GM12878 (cell line): Measurements from ENCODE around the gene GNG10. TPM values are rescaled to one million over a fixed set of nuclear protein-coding genes. Genes with fewer than 3 reads are reported as not detected.

Experiments
- CBX3 ChIP-seq: fragments of 200-600 bp; sonication (generic); IDR thresholded peaks from 2 replicates; pipeline ENCODE4 v1.6.1; 2016; ENCODE audit warnings: low read depth, borderline replicate concordance
- GATAD2B ChIP-seq: fragments of 450-650 bp; conservative IDR thresholded peaks from 2 replicates; pipeline ENCODE4 v1.6.1; 2017; ENCODE audit warnings: low read depth, mild to moderate bottlenecking, moderate library complexity
- IKZF1 ChIP-seq: fragments of 450-650 bp; conservative IDR thresholded peaks from 2 replicates; pipeline ENCODE4 v1.6.1; 2017; ENCODE audit warnings: antibody characterized with exemption, mild to moderate bottlenecking
- KAT2A ChIP-seq: conservative IDR thresholded peaks from 2 replicates; pipeline ENCODE4 v1.6.1; 2011; ENCODE audit warnings: low read depth, low read length; ENCODE audit not compliant: control insufficient read depth
- MTA3 ChIP-seq: IDR thresholded peaks from 2 replicates; pipeline ENCODE4 v1.6.1; 2012; ENCODE audit warnings: low read length, inconsistent platforms, borderline replicate concordance
- MXI1 ChIP-seq: fragments of 150-350 bp; IDR thresholded peaks from 2 replicates; pipeline ENCODE4 v1.6.1; 2011; ENCODE audit warnings: low read depth, mild to moderate bottlenecking, inconsistent platforms, low read length, improper control_type of control experiment
- NR2C2 ChIP-seq: IDR thresholded peaks from 2 replicates; pipeline ENCODE4 v1.6.1; 2011; ENCODE audit warnings: borderline replicate concordance, low read depth; ENCODE audit not compliant: control insufficient read depth, insufficient read length
- RAD51 ChIP-seq: fragments of 450-650 bp; IDR thresholded peaks from 2 replicates; pipeline ENCODE4 v1.6.1; 2016; ENCODE audit warnings: moderate library complexity, mild to moderate bottlenecking, inconsistent platforms
- RFX5 ChIP-seq: IDR thresholded peaks from 2 replicates; pipeline ENCODE4 v1.6.1; 2011; ENCODE audit warnings: low read depth, low read length, improper control_type of control experiment
- SPI1 ChIP-seq: IDR thresholded peaks from 2 replicates; pipeline ENCODE4 v1.6.1; 2011; ENCODE audit warnings: low read depth, mild to moderate bottlenecking, low read length, moderate library complexity, borderline replicate concordance; ENCODE audit not compliant: insufficient read depth
- ZNF24 ChIP-seq: fragments of 450-650 bp; IDR thresholded peaks from 2 replicates; pipeline ENCODE4 v1.6.1; 2017; ENCODE audit warnings: antibody characterized with exemption, mild to moderate bottlenecking
- ZNF384 ChIP-seq: IDR thresholded peaks from 2 replicates; pipeline ENCODE4 v1.6.1; 2012; ENCODE audit warnings: low read depth, mild to moderate bottlenecking, low read length, improper control_type of control experiment, borderline replicate concordance
- polyA plus RNA-seq, 11 experiments: library from polyadenylated mRNA; depleted of rRNA in 4 of 11; unstranded in 6 of 11; stranded (reverse) in 5 of 11; fragments of >200 nt; fragmentation: Nextera tagmentation in 4 of 11; fragmentation: Illumina TruSeq in 1 of 11; extraction: Ambion mirVana in 4 of 11; extraction: Trizol in 1 of 11; gene quantifications; 1 replicate in 1 of 11; 2 replicates in 10 of 11; pipeline versions ENCODE4 v1.2.1 to v1.2.3, GENCODE V29; 2011 to 2016; ENCODE audit warnings: inconsistent platforms in 2 of 11, missing spikeins in 2 of 11, low read depth in 1 of 11
- total RNA-seq, 4 experiments: library from RNA; depleted of rRNA in 3 of 4; stranded (reverse); fragments of >200 nt in 3 of 4; fragmentation: Illumina TruSeq in 1 of 4; extraction: Trizol in 1 of 4; gene quantifications; 2 replicates each; pipeline versions ENCODE4 v1.2.1 to v1.2.3, GENCODE V29; 2013 to 2021
- TF ChIP-seq, protein P1 (sequence below): IDR thresholded peaks from 2 replicates; pipeline ENCODE4 v1.6.1; 2011; ENCODE audit warnings: borderline replicate concordance, low read depth, mild to moderate bottlenecking, moderate library complexity, mixed read lengths, low read length; ENCODE audit not compliant: insufficient read depth; ENCODE audit errors: extremely low read length
- TF ChIP-seq, protein P2 (sequence below): IDR thresholded peaks from 2 replicates; pipeline ENCODE4 v1.6.1; 2012; ENCODE audit warnings: low read length, inconsistent platforms
- TF ChIP-seq, protein P3 (sequence below): IDR thresholded peaks from 2 replicates; pipeline ENCODE4 v1.6.1; 2012; ENCODE audit warnings: improper control_type of control experiment, low read depth, low read length; ENCODE audit not compliant: insufficient replicate concordance
- TF ChIP-seq, protein P4 (sequence below): fragments of 450-650 bp; IDR thresholded peaks from 2 replicates; pipeline ENCODE4 v1.6.1; 2017; ENCODE audit warnings: mild to moderate bottlenecking, moderate library complexity

The GNG10 gene
- total and polyA plus RNA-seq, 10 of the 15 experiments (the other 5 are each of a cell fraction or from before 2014, with no cell fraction given) = 12.0 to 28.2 (median 22.7) TPM

DNA sequence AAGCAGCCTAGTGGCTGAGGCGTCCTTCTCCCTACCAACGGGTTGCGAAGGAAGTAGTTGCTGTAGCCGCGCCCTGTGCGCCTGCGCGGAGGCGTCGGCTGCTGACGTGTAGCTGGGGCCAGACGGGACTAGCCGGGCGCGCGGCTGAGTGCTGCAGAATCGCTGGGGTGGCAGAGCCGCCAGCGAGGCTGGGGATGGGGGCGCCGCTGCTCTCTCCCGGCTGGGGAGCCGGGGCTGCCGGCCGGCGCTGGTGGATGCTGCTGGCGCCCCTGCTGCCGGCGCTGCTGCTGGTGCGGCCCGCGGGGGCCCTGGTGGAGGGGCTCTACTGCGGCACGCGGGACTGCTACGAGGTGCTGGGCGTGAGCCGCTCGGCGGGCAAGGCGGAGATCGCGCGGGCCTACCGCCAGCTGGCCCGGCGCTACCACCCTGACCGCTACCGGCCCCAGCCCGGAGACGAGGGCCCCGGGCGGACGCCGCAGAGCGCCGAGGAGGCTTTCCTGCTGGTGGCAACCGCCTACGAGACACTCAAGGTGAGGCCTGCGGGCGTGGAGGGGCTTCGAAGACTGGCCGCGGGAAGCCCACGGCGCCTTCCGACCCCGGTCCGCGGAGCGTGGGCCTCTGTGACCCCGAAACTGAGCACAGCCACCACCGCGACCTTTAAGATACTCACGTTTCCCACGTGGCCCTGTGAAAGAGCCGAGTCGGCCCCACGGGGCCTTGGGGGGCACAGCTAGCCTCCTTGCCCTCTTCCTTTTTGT is 30.0 kb upstream of the GNG10 start, which contains the start of gene DNAJC25 (continued):
- TF ChIP-seq IKZF1 (peak; percentile 86), NR2C2 (no peak), CBX3 (no peak), MXI1 (peak; percentile 97), ZNF24 (no peak), RFX5 (peak; percentile 47; the same call in 1 of the 2 replicates), MTA3 (no peak), ZNF384 (no peak), RAD51 (no peak), KAT2A (no peak), SPI1 (peak; percentile 10; the same call in 1 of the 2 replicates), GATAD2B (peak; percentile 93)
- TF ChIP-seq, protein P1, sequence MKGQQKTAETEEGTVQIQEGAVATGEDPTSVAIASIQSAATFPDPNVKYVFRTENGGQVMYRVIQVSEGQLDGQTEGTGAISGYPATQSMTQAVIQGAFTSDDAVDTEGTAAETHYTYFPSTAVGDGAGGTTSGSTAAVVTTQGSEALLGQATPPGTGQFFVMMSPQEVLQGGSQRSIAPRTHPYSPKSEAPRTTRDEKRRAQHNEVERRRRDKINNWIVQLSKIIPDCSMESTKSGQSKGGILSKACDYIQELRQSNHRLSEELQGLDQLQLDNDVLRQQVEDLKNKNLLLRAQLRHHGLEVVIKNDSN = no peak
- TF ChIP-seq, protein P2, sequence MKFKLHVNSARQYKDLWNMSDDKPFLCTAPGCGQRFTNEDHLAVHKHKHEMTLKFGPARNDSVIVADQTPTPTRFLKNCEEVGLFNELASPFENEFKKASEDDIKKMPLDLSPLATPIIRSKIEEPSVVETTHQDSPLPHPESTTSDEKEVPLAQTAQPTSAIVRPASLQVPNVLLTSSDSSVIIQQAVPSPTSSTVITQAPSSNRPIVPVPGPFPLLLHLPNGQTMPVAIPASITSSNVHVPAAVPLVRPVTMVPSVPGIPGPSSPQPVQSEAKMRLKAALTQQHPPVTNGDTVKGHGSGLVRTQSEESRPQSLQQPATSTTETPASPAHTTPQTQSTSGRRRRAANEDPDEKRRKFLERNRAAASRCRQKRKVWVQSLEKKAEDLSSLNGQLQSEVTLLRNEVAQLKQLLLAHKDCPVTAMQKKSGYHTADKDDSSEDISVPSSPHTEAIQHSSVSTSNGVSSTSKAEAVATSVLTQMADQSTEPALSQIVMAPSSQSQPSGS = no peak
- TF ChIP-seq, protein P3, sequence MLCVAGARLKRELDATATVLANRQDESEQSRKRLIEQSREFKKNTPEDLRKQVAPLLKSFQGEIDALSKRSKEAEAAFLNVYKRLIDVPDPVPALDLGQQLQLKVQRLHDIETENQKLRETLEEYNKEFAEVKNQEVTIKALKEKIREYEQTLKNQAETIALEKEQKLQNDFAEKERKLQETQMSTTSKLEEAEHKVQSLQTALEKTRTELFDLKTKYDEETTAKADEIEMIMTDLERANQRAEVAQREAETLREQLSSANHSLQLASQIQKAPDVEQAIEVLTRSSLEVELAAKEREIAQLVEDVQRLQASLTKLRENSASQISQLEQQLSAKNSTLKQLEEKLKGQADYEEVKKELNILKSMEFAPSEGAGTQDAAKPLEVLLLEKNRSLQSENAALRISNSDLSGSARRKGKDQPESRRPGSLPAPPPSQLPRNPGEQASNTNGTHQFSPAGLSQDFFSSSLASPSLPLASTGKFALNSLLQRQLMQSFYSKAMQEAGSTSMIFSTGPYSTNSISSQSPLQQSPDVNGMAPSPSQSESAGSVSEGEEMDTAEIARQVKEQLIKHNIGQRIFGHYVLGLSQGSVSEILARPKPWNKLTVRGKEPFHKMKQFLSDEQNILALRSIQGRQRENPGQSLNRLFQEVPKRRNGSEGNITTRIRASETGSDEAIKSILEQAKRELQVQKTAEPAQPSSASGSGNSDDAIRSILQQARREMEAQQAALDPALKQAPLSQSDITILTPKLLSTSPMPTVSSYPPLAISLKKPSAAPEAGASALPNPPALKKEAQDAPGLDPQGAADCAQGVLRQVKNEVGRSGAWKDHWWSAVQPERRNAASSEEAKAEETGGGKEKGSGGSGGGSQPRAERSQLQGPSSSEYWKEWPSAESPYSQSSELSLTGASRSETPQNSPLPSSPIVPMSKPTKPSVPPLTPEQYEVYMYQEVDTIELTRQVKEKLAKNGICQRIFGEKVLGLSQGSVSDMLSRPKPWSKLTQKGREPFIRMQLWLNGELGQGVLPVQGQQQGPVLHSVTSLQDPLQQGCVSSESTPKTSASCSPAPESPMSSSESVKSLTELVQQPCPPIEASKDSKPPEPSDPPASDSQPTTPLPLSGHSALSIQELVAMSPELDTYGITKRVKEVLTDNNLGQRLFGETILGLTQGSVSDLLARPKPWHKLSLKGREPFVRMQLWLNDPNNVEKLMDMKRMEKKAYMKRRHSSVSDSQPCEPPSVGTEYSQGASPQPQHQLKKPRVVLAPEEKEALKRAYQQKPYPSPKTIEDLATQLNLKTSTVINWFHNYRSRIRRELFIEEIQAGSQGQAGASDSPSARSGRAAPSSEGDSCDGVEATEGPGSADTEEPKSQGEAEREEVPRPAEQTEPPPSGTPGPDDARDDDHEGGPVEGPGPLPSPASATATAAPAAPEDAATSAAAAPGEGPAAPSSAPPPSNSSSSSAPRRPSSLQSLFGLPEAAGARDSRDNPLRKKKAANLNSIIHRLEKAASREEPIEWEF = no peak
- TF ChIP-seq, protein P4, sequence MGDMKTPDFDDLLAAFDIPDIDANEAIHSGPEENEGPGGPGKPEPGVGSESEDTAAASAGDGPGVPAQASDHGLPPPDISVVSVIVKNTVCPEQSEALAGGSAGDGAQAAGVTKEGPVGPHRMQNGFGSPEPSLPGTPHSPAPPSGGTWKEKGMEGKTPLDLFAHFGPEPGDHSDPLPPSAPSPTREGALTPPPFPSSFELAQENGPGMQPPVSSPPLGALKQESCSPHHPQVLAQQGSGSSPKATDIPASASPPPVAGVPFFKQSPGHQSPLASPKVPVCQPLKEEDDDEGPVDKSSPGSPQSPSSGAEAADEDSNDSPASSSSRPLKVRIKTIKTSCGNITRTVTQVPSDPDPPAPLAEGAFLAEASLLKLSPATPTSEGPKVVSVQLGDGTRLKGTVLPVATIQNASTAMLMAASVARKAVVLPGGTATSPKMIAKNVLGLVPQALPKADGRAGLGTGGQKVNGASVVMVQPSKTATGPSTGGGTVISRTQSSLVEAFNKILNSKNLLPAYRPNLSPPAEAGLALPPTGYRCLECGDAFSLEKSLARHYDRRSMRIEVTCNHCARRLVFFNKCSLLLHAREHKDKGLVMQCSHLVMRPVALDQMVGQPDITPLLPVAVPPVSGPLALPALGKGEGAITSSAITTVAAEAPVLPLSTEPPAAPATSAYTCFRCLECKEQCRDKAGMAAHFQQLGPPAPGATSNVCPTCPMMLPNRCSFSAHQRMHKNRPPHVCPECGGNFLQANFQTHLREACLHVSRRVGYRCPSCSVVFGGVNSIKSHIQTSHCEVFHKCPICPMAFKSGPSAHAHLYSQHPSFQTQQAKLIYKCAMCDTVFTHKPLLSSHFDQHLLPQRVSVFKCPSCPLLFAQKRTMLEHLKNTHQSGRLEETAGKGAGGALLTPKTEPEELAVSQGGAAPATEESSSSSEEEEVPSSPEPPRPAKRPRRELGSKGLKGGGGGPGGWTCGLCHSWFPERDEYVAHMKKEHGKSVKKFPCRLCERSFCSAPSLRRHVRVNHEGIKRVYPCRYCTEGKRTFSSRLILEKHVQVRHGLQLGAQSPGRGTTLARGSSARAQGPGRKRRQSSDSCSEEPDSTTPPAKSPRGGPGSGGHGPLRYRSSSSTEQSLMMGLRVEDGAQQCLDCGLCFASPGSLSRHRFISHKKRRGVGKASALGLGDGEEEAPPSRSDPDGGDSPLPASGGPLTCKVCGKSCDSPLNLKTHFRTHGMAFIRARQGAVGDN = peak; percentile 93
